Measurements from ENCODE around the gene PUM2.

DNA sequence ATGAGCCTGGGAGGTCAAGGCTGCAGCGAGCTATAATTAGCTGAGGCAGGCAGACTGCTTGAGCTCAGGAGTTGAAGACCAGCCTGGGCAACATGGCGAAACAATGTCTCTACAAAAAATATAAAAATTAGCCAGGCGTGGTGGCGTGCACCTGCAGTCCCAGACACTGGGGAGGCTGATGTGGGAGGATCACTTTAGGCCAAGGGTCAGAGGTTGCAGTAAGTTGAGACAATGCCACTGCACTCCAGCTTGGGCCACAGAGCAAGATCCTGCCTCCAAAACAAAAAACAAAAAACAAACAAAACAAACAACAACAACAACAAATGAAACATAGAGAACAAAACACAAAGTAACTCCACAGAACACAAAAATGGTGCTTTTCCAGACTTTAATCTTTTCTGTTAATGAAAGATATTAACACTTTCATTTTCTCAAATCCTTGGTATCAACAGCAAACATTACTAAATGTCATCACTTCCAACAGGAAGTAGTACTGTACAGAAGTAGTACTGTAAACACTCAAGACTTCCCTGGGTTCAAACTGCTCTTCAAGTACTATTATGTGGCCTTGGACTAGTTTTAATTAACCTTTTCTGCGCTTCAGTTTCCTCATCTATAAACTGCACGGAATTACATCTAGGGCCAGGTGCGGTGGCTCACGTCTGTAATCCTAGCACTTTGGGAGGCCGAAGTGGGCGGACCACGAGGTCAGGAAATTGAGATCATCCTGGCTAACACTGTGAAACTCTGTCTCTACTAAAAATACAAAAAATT, 27.9 kb downstream of the PUM2 start:
- TF ChIP-seq, protein P1, sequence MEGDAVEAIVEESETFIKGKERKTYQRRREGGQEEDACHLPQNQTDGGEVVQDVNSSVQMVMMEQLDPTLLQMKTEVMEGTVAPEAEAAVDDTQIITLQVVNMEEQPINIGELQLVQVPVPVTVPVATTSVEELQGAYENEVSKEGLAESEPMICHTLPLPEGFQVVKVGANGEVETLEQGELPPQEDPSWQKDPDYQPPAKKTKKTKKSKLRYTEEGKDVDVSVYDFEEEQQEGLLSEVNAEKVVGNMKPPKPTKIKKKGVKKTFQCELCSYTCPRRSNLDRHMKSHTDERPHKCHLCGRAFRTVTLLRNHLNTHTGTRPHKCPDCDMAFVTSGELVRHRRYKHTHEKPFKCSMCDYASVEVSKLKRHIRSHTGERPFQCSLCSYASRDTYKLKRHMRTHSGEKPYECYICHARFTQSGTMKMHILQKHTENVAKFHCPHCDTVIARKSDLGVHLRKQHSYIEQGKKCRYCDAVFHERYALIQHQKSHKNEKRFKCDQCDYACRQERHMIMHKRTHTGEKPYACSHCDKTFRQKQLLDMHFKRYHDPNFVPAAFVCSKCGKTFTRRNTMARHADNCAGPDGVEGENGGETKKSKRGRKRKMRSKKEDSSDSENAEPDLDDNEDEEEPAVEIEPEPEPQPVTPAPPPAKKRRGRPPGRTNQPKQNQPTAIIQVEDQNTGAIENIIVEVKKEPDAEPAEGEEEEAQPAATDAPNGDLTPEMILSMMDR (IDR thresholded peaks at IDR 0.05) = no peak
- TF ChIP-seq POLR2A (IDR thresholded peaks at IDR 0.05) (no peak), EP300 (IDR thresholded peaks at IDR 0.05) (no peak), POLR2AphosphoS5 (IDR thresholded peaks at IDR 0.05) (no peak)
